GM12878 (cell line): ENCODE results near the gene THUMPD2.

Experiments used
- CREB1 ChIP-seq: IDR thresholded peaks from 2 replicates; pipeline ENCODE4 v1.6.1; 2012; ENCODE audit warnings: low read depth, mild to moderate bottlenecking, inconsistent platforms
- EP300 ChIP-seq, 2 experiments: fragments of 150-350 bp in 1 of 2; IDR thresholded peaks; 2 replicates each; pipeline ENCODE4 v1.6.1; 2011 to 2012; ENCODE audit warnings: low read depth in 2 of 2, low read length in 2 of 2, borderline replicate concordance in 1 of 2, improper control_type of control experiment in 1 of 2, inconsistent platforms in 1 of 2; ENCODE audit not compliant: control insufficient read depth in 1 of 2
- HCFC1 ChIP-seq: fragments of 150-350 bp; IDR thresholded peaks from 2 replicates; pipeline ENCODE4 v1.6.1; 2014; ENCODE audit warnings: low read length
- NFXL1 ChIP-seq: fragments of 450-650 bp; IDR thresholded peaks from 2 replicates; pipeline ENCODE4 v1.6.1; 2017; ENCODE audit warnings: antibody characterized with exemption, mild to moderate bottlenecking, borderline replicate concordance
- NR2F1 ChIP-seq: fragments of 450-650 bp; conservative IDR thresholded peaks from 2 replicates; pipeline ENCODE4 v1.6.1; 2017; ENCODE audit warnings: mild to moderate bottlenecking
- POLR2A ChIP-seq: IDR thresholded peaks from 2 replicates; pipeline ENCODE4 v1.6.1; 2011; ENCODE audit warnings: low read depth, mild to moderate bottlenecking, low read length
- RELA ChIP-seq: fragments of 450-650 bp; IDR thresholded peaks from 2 replicates; pipeline ENCODE4 v1.8.0; 2014; ENCODE audit warnings: borderline replicate concordance; ENCODE audit not compliant: partially characterized antibody
- SRF ChIP-seq, 2 experiments: IDR thresholded peaks; 2 replicates each; pipeline ENCODE4 v1.6.1; 2011; ENCODE audit warnings: low read depth in 2 of 2, low read length in 2 of 2, mild to moderate bottlenecking in 1 of 2, moderate library complexity in 1 of 2
- USF2 ChIP-seq: IDR thresholded peaks from 2 replicates; pipeline ENCODE4 v1.6.1; 2011; ENCODE audit warnings: low read depth, low read length, improper control_type of control experiment, borderline replicate concordance
- ZNF217 ChIP-seq: fragments of 450-650 bp; IDR thresholded peaks from 2 replicates; pipeline ENCODE4 v1.6.1; 2017; ENCODE audit warnings: antibody characterized with exemption, mild to moderate bottlenecking
- TF ChIP-seq, protein P1 (sequence below): fragments of 450-650 bp; conservative IDR thresholded peaks from 2 replicates; pipeline ENCODE4 v1.6.1; 2017; ENCODE audit warnings: mild to moderate bottlenecking, moderate library complexity

DNA sequence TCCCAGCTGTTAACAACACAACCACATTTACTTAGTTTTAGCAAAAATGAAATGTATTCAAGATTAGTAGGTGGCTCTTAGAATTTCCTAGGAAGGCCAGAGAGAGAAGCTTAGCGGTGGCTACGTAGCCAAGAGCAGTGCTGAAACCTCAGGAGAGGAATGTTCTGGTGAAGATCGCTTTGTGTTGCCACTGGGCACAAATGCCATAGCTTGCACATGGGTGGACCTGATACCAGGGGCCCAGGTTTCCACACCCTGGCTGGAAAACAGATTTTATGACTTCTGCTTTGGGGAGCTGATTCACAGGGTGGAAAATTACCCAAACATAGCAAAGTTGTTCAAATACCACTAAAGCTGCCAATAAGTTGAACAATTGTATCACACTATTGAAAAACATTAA lies 43.4 kb downstream of the THUMPD2 start:
- TF ChIP-seq RELA (no peak), NR2F1 (no peak), CREB1 (no peak), EP300 (IDR thresholded peaks at IDR 0.05; ENCODE audit: borderline replicate concordance in 1 of 2, control insufficient read depth in 1 of 2, low read depth in 2 of 2, low read length in 2 of 2) (no peak), USF2 (no peak), NFXL1 (no peak), ZNF217 (no peak), POLR2A (no peak), HCFC1 (no peak), SRF (IDR thresholded peaks at IDR 0.05; ENCODE audit: low read depth in 2 of 2, low read length in 2 of 2) (no peak)
- TF ChIP-seq, protein P1, sequence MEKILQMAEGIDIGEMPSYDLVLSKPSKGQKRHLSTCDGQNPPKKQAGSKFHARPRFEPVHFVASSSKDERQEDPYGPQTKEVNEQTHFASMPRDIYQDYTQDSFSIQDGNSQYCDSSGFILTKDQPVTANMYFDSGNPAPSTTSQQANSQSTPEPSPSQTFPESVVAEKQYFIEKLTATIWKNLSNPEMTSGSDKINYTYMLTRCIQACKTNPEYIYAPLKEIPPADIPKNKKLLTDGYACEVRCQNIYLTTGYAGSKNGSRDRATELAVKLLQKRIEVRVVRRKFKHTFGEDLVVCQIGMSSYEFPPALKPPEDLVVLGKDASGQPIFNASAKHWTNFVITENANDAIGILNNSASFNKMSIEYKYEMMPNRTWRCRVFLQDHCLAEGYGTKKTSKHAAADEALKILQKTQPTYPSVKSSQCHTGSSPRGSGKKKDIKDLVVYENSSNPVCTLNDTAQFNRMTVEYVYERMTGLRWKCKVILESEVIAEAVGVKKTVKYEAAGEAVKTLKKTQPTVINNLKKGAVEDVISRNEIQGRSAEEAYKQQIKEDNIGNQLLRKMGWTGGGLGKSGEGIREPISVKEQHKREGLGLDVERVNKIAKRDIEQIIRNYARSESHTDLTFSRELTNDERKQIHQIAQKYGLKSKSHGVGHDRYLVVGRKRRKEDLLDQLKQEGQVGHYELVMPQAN = no peak
